Esophagus muscularis mucosa (tissue), 4 donors: ENCODE measurements around the gene SEC62. TPM values are rescaled to one million over a fixed set of nuclear protein-coding genes. Genes with fewer than 3 reads are reported as not detected.

Experiments used
- DNase-seq: peaks from one replicate; pipeline ENCODE4 v3.0.0-alpha.2; 2017; ENCODE audit errors: extremely low spot score
- H3K27ac ChIP-seq, 4 donors: fragments of 200-600 bp; sonication (generic); replicated peaks in 1 of 4; 1 replicate in 3 of 4; 2 replicates in 1 of 4; pipeline ENCODE4 v1.5.1; 2016 to 2019; ENCODE audit warnings: mild to moderate bottlenecking in 1 of 4
- H3K27me3 ChIP-seq, 4 donors: fragments of 200-600 bp; sonication (generic); one replicate each; pipeline versions ENCODE4 v1.5.1 to v1.6.0; 2016 to 2019
- H3K36me3 ChIP-seq, 4 donors: fragments of 200-600 bp; sonication (generic); one replicate each; pipeline ENCODE4 v1.5.1; 2016 to 2019
- H3K4me1 ChIP-seq, 4 donors: fragments of 200-600 bp; sonication (generic); one replicate each; pipeline ENCODE4 v1.5.1; 2016 to 2019
- H3K4me3 ChIP-seq, 4 donors: fragments of 200-600 bp; sonication (generic); 1 replicate in 2 of 4; 2 replicates in 2 of 4; pipeline ENCODE4 v1.5.1; 2016 to 2019; ENCODE audit warnings: mild to moderate bottlenecking in 4 of 4, moderate library complexity in 1 of 4
- H3K9me3 ChIP-seq, 4 donors: fragments of 200-600 bp; sonication (generic); 1 replicate in 3 of 4; 2 replicates in 1 of 4; pipeline ENCODE4 v1.5.1; 2016 to 2019
- EP300 ChIP-seq: sonication (generic); formaldehyde crosslinking; IDR thresholded peaks from one replicate; pipeline ENCODE4 v1.6.1; 2017; ENCODE audit warnings: antibody characterized with exemption
- POLR2A ChIP-seq: fragments of 450-650 bp; IDR thresholded peaks from one replicate; pipeline ENCODE4 v1.6.1; 2017; ENCODE audit warnings: antibody characterized with exemption, moderate library complexity, mild to moderate bottlenecking, low read depth
- POLR2AphosphoS5 ChIP-seq, 2 donors: sonication (generic); formaldehyde crosslinking; IDR thresholded peaks; one replicate each; pipeline ENCODE4 v1.6.1; 2017; ENCODE audit warnings: antibody characterized with exemption in 2 of 2
- WGBS: methylation state at CpG from one replicate; pipeline ENCODE4 v1.1.5; 2018; 5-methylcytosine and 5-hydroxymethylcytosine counted together
- intact Hi-C: fragments of 100-400 bp; cut with DNase I; formaldehyde crosslinking; loops from one replicate; pipeline ENCODE4 v1.15.1; 2023
- total RNA-seq, 4 donors: library from RNA; depleted of rRNA; stranded (reverse); fragments of >200 nt; gene quantifications; one replicate each; pipeline versions ENCODE4 v1.1.0 to v1.2.1, GENCODE V29; 2016
- TF ChIP-seq, protein P1 (sequence below), 3 experiments: fragments of 200-600 bp in 2 of 3; fragments of 450-650 bp in 1 of 3; sonication (generic) in 2 of 3; IDR thresholded peaks; one replicate each; pipeline ENCODE4 v1.5.1; 2017 to 2019; ENCODE audit warnings: antibody characterized with exemption in 3 of 3, mild to moderate bottlenecking in 2 of 3, moderate library complexity in 1 of 3

The SEC62 gene, protein sequence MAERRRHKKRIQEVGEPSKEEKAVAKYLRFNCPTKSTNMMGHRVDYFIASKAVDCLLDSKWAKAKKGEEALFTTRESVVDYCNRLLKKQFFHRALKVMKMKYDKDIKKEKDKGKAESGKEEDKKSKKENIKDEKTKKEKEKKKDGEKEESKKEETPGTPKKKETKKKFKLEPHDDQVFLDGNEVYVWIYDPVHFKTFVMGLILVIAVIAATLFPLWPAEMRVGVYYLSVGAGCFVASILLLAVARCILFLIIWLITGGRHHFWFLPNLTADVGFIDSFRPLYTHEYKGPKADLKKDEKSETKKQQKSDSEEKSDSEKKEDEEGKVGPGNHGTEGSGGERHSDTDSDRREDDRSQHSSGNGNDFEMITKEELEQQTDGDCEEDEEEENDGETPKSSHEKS
- total RNA-seq = 10 to 100 TPM; 65.6 to 71.8 (median 69.3) TPM

DNA sequence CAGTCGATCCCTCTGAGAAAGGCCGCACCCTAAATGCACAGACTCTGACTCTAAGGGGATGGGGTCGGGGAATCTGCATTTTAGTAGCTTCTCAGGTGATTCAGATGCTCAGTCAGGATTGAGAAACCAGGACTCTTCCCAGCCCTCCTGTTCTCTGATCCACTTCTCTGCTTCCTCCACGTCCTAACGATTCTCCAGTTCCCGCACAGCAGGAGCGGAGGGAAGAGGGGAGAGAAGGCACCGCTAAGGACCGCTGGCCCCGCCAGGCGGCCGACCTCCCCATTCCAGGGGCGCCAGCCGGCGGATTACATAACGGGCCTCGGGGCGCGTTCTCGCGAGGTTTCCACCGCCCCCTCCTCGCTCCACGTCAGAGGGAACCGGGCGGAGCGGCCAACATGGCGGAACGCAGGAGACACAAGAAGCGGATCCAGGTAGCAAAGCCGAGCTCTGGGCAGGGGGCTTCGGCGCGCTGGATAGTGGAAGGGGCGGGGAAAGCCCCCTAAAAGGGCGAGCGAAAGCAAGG is at the start of gene SEC62:
Gene SEC62, plus strand, starts transcription at position 380 of the 523 bp plus-strand sequence. Its CDS starts 16 bp downstream, at position 396.
- WGBS = 2% methylated on average over 17 of the region's 37 CpGs
- H3K4me3 ChIP-seq = peak within 1 kb of the TSS; percentile 82 to 92 (median 88)

DNA sequence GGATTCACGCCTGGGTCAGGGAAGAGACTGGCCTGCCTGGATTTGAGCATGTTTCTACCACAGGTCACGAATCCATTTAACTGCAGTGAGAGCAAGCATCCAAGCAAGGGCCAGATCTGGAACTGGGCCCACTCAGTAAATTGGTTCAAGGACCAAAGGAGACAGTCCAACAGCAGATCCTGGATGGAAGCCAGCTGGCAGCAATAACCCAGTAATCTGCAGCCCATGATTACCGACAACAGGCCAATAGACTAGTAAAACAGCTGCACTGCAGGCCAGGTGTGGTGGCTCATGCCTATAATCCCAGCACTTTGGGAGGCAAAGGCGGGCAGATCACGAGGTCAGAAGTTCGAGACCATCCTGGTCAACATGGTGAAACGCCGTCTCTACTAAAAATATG is 43.4 kb upstream of the SEC62 start:
- H3K36me3 ChIP-seq = no peaks in the 10 kb centered on the region
- WGBS = 52% methylated on average over 7 of the region's 8 CpGs
- H3K9me3 ChIP-seq = no peaks in the 10 kb centered on the region
- no peak for DNase-seq
- TF ChIP-seq POLR2A = no peak
- no peak for TF ChIP-seq EP300
- TF ChIP-seq, protein P1, sequence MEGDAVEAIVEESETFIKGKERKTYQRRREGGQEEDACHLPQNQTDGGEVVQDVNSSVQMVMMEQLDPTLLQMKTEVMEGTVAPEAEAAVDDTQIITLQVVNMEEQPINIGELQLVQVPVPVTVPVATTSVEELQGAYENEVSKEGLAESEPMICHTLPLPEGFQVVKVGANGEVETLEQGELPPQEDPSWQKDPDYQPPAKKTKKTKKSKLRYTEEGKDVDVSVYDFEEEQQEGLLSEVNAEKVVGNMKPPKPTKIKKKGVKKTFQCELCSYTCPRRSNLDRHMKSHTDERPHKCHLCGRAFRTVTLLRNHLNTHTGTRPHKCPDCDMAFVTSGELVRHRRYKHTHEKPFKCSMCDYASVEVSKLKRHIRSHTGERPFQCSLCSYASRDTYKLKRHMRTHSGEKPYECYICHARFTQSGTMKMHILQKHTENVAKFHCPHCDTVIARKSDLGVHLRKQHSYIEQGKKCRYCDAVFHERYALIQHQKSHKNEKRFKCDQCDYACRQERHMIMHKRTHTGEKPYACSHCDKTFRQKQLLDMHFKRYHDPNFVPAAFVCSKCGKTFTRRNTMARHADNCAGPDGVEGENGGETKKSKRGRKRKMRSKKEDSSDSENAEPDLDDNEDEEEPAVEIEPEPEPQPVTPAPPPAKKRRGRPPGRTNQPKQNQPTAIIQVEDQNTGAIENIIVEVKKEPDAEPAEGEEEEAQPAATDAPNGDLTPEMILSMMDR (IDR thresholded peaks at IDR 0.05) = no peak
- no peak for TF ChIP-seq POLR2AphosphoS5 (IDR thresholded peaks at IDR 0.05)
- peaks cover 0 to 3% (median 0%) of the 10 kb centered on the region in 4 donors for H3K4me1 ChIP-seq
- H3K4me3 ChIP-seq = no peak overlapping the region
- intact Hi-C loops = no loop called here
- no peak overlapping the region for H3K27ac ChIP-seq
- no peaks in the 10 kb centered on the region for H3K27me3 ChIP-seq

More for the DNA sequence above, at the start of gene SEC62:
- Histone ChIP-seq H3K27ac (peak within 1 kb of the TSS; percentile 93 to 98 (median 96)), H3K27me3 (no peaks in the 10 kb centered on the region), H3K36me3 (no peaks in the 10 kb centered on the region), H3K9me3 (no peaks in the 10 kb centered on the region), H3K4me1 (peaks cover 24 to 52% (median 46%) of the 10 kb centered on the region in 4 donors)
- peak; percentile 99 for DNase-seq
- TF ChIP-seq POLR2A (peak; percentile 52), POLR2AphosphoS5 (IDR thresholded peaks at IDR 0.05) (peak; percentile 94 to 96), EP300 (no peak)
- TF ChIP-seq, protein P1 (IDR thresholded peaks at IDR 0.05) = peak; percentile 21 to 54 (median 45)
- intact Hi-C loops = loop anchor here (2.0 kb wide), 1 partner anchor 104 kb away; no protein-coding TSS in a partner anchor

- peaks cover 0 to 3% (median 0%) of the 10 kb centered on the region in 4 donors for H3K4me1 ChIP-seq
- TF ChIP-seq POLR2A (no peak), EP300 (no peak)
- TF ChIP-seq, protein P1 (IDR thresholded peaks at IDR 0.05) = no peak
- WGBS = 60% methylated on average over 1 of the region's 1 CpG
- H3K27me3 ChIP-seq = no peaks in the 10 kb centered on the region
- H3K4me3 ChIP-seq = no peak overlapping the region
- no peak overlapping the region for H3K27ac ChIP-seq
- no peaks in the 10 kb centered on the region for H3K9me3 ChIP-seq
- intact Hi-C loops = no loop called here
- no peak for DNase-seq
- H3K36me3 ChIP-seq = no peaks in the 10 kb centered on the region
These were observed 42.8 kb upstream of the SEC62 start for GRCh38 chr3:169923831-169924230.

DNA sequence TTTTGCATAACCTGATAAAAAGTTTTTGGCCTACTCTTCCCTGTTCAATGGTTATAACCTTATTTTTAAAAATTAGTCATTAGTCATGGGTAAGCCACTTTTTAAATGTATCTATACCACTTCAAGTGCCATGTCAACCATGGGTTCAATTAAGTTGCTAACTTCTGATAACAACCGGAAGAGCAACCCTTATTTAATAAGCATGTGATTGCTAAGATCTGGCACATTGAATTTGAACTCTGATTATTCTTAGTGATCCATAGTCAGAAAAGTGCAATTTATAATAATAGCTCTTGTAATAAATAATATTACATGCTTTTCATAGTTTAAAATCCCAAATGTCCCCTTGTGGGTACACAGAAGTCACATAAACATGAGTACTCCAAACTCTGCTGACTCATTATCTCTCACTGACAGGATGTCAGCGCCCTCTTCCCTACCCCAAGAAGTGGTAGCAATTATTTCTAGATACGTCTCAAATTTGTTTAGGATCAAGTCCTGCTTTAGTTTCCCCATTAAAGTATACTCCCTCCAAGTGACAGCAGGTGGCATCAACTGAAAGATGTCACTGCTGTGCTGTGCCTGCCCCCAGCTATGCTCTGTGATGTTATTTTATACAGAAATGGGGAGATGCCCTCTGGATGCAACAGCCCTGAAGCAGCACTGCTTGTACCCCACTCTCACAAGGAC is 36.6 kb upstream of the SEC62 start:
- Histone ChIP-seq H3K36me3 (no peaks in the 10 kb centered on the region), H3K9me3 (no peaks in the 10 kb centered on the region), H3K27me3 (peaks cover 0 to 12% (median 0%) of the 10 kb centered on the region in 4 donors), H3K4me1 (no peaks in the 10 kb centered on the region), H3K4me3 (no peak overlapping the region), H3K27ac (no peak overlapping the region)
- intact Hi-C loops = no loop called here
- no peak for DNase-seq
- no peak for TF ChIP-seq EP300
- TF ChIP-seq, protein P1 (IDR thresholded peaks at IDR 0.05) = no peak
- no peak for TF ChIP-seq POLR2A
- no peak for TF ChIP-seq POLR2AphosphoS5 (IDR thresholded peaks at IDR 0.05)
- WGBS = 79% methylated on average over 3 of the region's 3 CpGs
